Measurements from ENCODE around the gene PPP2R3C. TPM values are rescaled to one million over a fixed set of nuclear protein-coding genes. Genes with fewer than 3 reads are reported as not detected.
"Not testable (repeated sequence)": the region's sequence is repeated elsewhere in the genome, so short reads cannot be mapped to it uniquely, and the experiment has no call there.

PPP2R3C gene
- total RNA-seq, 2 donors from 2014 or later, result 24.4 to 24.6 TPM

- ATAC-seq (no peak), DNase-seq (no peak)
- intact Hi-C loops (cut with DNase I), result loop anchor here in 1 of 2 donors (5.0 kb wide), 1 partner anchor 278 kb away; no protein-coding TSS in a partner anchor
Observed at GRCh38 chr14:35134329-35135123, 12.7 kb upstream of the PPP2R3C start.

GRCh38 chr14:35133542-35134328, 11.9 kb upstream of the PPP2R3C start:
- DNase-seq, result no peak
- ATAC-seq, result no peak
- intact Hi-C loops (cut with DNase I), result no loop called here

- intact Hi-C loops (cut with DNase I), result no loop called here
- DNase-seq (no peak), ATAC-seq (no peak)
Observed at GRCh38 chr14:35124127-35124526, 2.3 kb upstream of the PPP2R3C start.

GRCh38 chr14:35123388-35123703, 1.6 kb upstream of the PPP2R3C start:
- intact Hi-C loops (cut with DNase I), result no loop called here
- DNase-seq (no peak), ATAC-seq (no peak)

GRCh38 chr14:35122696-35123387, 1.1 kb upstream of the PPP2R3C start:
- ATAC-seq (peak; percentile 12 to 19), DNase-seq (no peak)
- intact Hi-C loops (cut with DNase I), result no loop called here

- intact Hi-C loops (cut with DNase I), result loop anchor here in 1 of 2 donors (2.0 kb wide), 1 partner anchor 74 kb away; the partner anchor contains the start of gene FAM177A1
- peak; percentile 34 for DNase-seq
- no peak for ATAC-seq
Observed at GRCh38 chr14:35121026-35121886, 534 bp downstream of the PPP2R3C start.

- intact Hi-C loops (cut with DNase I), result no loop called here
- ATAC-seq (no peak), DNase-seq (no peak)
Observed at GRCh38 chr14:35117112-35117511, 4.7 kb downstream of the PPP2R3C start.

- intact Hi-C loops (cut with DNase I), result no loop called here
- ATAC-seq, result no peak
- DNase-seq, result no peak
Observed at GRCh38 chr14:35116242-35116641, 5.5 kb downstream of the PPP2R3C start.

- intact Hi-C loops (cut with DNase I), result no loop called here
- ATAC-seq, result no peak
- DNase-seq, result no peak
Observed at GRCh38 chr14:35114036-35114435, 7.8 kb downstream of the PPP2R3C start.

- ATAC-seq, result no peak
- DNase-seq, result no peak
- intact Hi-C loops (cut with DNase I), result no loop called here
Observed at GRCh38 chr14:35113308-35113950, 8.4 kb downstream of the PPP2R3C start.

GRCh38 chr14:35112641-35113040, 9.1 kb downstream of the PPP2R3C start:
- ATAC-seq, result no peak
- DNase-seq, result no peak
- intact Hi-C loops (cut with DNase I), result no loop called here

GRCh38 chr14:35107866-35108265, 13.9 kb downstream of the PPP2R3C start:
- ATAC-seq (no peak), DNase-seq (no peak)
- intact Hi-C loops (cut with DNase I), result no loop called here

- DNase-seq; ATAC-seq; intact Hi-C loops (cut with DNase I): not testable (repeated sequence)
Observed at GRCh38 chr14:35094645-35095044, 27.1 kb downstream of the PPP2R3C start.

- intact Hi-C loops (cut with DNase I), result no loop called here
- no peak for ATAC-seq
- no peak for DNase-seq
Observed at GRCh38 chr14:35088514-35088913, 33.3 kb downstream of the PPP2R3C start.

GRCh38 chr14:35085441-35085840, 36.3 kb downstream of the PPP2R3C start:
- intact Hi-C loops (cut with DNase I), result no loop called here
- ATAC-seq, result no peak
- no peak for DNase-seq

- intact Hi-C loops (cut with DNase I), result no loop called here
- ATAC-seq, result no peak
- DNase-seq, result no peak
Observed at GRCh38 chr14:35083530-35084150, 38.1 kb downstream of the PPP2R3C start.

GRCh38 chr14:35079742-35080141, 42.0 kb downstream of the PPP2R3C start:
- intact Hi-C loops (cut with DNase I), result no loop called here
- no peak for DNase-seq
- ATAC-seq, result no peak

- intact Hi-C loops (cut with DNase I), result no loop called here
- no peak for DNase-seq
- ATAC-seq, result no peak
Observed at GRCh38 chr14:35078082-35078481, 43.7 kb downstream of the PPP2R3C start.
